HG03196 (cell line): Measurements from ENCODE around the gene RGP1.
A peak's percentile ranks its signal among the peaks of the same experiment; 100 is the strongest.

Source experiments
- ATAC-seq: cut with Tn5 transposase; IDR thresholded peaks from one replicate; pipeline ENCODE4 v1.9.1; 2021; ENCODE audit not compliant: unreplicated experiment

Gene RGP1

DNA sequence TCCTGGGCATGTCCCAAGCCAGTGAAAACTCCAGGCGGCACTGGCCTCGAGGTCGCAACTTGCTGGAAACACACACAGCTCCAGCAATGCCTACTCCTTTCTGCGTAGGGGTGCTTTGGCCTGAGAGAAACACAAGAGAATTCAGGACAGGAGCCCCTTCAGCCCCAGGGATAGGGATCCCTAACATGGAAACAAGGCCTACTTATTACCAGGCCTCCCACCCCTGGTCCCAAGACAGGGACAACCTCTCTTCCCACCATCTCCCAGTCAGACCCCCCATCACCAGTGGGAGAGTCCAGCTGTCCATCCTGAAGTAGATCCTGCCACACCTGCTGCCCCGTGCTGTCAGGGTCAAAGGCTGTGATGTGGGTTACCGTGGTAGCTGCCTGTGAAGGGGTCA, 8.8 kb upstream of the RGP1 start:
- no peak for ATAC-seq

DNA sequence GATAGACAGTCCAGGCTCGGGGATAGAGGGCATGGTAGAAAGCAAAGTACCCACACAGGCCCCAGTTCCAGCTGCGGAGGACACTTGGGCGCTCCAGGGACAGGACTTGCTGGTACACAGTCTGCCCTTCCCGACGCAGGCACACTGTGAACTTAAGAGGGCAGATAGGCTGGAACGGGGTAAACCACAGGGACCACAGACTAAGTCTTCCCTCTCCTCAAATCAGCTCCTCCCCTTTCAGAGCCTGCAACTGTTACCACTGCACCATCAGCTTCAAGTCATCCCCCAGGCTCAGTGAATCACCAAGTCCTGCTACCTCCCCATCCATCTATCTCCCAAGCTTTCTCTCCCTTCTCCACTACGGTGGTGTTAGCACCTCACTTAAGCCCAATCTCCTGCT, 7.3 kb upstream of the RGP1 start:
- no peak for ATAC-seq

DNA sequence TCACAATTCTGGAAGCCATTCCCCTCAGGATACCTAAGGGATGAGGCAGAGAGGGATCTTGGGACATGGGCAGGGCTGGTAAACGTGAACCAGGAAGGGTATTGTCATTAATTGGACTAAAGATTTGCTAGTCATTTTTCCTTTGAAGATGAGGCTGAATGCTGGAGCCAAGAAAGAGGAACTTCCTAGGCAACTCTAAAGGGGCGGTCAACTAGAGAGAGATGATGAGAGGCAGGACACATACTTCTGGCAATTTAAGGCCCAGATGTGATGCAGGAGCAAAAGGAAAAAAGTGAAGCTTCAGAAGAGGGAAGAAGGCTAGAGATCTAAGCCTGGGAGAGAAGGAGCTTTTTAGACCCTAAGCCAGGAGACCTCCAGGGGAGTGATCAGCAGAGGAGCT, 5.6 kb upstream of the RGP1 start:
- ATAC-seq = no peak

DNA sequence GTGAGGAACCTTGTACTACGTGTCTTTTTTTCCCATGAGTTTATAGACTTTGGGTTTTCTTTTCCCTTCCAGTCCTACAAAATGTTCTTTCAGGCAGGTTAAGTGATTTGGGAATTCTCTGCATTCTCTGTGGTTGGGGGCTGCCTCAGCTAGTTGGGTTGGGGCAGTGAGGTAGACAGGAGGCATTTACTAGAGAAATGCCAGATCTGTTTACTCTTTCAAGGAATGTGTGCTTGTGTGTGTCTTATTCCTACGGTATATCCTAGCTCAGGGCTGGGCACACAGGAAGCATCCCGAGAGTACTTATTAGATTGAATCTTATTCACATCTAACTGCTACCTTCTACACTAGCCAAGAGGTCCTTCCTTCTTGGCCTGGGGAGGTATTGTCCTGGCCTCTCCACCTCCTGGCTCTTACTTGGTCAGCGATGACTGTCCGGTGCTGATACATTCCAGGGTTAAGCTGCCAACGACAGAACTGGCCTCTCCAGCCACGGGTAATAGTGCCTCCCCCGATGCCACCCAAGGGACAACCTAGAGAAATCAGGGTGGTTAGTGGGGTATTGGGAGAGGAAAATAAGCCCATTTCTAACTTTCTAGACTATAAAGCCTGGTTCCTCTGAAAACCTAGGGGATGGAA, 5.1 kb upstream of the RGP1 start:
- no peak for ATAC-seq

DNA sequence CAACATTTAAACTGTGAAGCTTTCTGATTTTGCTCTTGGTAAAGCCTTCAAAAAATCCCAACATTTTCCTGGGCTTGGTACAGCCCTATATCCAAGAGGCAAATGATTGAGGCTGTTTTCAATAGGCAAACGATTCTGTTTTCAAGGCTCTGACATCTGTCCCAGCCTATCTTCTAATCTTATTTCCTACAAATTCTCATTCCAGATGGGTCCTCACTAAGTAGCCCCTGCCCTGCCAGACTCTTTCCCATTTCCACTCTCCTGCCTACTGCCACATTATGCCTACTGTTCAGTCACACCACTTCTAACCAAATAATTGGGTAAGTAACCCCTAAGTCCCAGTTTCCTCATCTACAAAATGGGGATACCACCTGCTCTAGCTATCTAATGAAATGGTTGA, 3.5 kb upstream of the RGP1 start:
- ATAC-seq = no peak

DNA sequence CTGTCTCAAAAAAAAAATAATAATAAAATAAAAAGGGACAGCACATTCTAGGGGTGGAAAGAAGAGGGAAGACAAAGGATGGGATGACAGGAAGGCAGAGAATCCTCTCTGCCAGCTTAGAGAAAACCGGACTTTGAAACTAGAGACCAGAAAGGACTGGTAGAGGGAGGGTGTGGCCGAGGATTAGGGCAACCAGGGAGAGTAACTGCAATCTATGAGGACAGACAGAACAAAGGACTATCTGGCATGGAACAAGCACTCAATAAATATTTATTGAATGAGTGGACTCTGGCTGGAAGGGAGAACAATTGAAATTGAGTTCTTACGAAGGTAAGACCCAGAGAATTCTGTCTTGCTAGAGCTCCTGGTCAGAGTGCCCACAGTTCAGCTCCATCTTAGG, 2.5 kb upstream of the RGP1 start:
- ATAC-seq = no peak

DNA sequence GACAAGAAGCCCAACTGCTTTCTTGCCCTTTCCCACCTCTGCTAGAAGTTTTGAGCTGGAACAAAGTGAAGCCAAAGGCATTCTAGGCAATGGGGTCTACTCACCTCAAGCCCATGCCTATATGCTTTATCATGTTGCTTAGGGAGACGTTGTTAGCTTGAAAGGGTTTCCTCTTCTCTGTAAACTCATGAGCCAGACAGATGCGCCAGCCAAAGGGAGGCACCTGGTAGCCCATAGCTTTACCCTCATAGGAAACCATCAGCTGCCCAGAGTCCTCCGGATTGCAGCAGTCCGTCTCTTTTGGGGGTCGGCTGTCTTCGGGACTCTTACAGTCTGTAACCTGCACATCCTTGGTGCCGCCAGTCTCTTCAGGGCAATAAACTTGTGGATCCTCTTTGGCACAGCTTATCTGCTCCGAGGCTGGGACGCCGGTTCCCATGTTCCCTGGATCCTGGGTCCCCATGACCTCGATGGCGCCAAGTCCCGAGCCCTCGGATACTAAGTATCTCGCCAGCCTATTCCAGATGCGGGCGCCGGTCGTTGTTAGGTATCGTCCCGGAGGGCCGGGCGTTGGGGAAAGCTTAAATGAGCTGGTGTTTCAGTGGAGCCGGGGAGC, 737 bp upstream of the RGP1 start:
- no peak for ATAC-seq

DNA sequence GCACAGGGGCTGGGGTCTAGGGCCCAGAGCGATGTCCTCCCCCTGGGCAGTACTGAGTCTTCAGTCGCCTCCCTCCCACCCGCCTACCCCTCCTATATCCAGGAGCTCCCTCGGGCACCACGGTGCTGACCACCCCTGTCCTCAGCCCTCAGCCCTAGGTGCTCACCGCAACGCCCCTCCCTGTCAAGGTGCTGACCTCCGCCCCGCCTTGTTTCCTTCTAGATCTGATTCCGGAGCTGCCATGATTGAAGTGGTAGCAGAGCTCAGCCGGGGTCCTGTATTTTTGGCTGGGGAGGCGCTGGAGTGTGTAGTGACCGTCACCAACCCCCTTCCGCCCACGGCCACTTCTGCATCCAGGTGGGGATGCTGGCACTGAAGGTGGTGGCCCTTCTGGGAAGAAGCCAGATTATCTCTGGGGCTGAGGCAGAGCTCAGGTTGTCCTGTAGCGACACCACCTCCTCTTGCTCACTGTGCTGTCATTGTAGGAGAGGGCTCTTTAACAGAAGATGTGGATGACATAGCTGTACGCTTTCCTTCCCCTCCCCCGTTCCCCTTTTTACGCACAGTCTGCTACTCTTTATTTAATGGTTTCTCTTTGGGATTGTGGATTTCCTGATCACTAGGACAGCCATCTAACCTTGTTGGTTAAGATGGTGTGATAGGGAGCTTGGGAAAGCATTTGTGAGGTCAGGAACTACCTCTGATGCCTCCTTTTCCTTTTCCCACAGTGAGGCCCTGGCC, 598 bp downstream of the RGP1 start:
- ATAC-seq = peak; percentile 25

DNA sequence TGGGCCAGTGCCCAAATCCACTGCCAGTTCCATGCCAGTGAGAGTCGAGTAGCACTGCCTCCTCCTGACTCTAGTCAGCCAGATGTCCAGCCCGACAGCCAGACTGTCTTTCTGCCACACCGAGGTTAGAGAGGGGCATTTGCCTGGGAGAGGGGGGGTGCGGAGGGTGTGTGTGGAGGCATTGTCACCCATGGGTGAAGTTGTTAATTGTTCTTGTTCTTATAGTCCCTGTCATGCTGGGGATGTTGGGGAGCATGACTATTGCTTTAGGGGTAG, 1.1 kb downstream of the RGP1 start:
- no peak for ATAC-seq

DNA sequence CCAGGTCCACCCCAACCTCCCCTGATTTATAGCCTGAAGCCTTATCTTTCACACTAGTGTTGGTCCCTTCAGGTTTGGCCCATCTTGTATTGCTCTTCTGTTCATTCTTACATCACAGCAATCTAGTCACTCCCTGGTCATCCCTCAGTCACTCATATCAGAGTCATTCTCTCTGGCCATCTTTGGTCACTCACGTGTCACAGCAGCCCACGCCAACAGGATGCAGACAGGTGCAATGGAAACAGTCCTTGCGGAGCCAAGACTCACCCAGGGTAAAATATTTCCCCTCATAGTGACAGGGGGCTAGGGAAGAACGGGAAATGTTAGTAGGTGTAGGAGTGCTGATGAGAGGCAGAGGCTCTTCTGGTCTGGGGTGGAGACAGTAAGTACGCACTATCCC, 4.4 kb downstream of the RGP1 start:
- no peak for ATAC-seq

DNA sequence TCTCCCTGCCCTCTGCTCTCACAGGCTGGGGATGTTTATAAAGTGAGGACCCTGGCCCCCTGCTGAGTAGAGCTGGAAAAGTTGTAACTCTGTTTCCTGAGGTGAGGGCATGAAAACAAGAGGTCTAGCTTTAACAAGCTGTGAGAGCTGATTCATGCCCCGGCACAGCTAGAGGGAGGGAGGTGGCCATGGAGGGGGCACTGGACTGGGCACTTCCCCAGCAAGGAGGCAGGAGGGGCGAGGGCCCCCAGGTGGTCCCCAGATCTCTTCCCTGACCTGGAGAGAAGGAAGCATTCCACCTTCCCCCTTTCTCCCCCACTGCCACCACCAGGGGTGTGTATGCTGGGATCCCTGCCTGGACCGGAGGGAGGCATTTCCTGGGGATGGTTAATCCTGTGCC, 5.2 kb downstream of the RGP1 start, which contains the start of gene MSMP:
Gene MSMP (minus strand): TSS at position 13 of the 400 bp plus-strand sequence. CDS start 147 bp downstream, outside the sequence.
- ATAC-seq = no peak

DNA sequence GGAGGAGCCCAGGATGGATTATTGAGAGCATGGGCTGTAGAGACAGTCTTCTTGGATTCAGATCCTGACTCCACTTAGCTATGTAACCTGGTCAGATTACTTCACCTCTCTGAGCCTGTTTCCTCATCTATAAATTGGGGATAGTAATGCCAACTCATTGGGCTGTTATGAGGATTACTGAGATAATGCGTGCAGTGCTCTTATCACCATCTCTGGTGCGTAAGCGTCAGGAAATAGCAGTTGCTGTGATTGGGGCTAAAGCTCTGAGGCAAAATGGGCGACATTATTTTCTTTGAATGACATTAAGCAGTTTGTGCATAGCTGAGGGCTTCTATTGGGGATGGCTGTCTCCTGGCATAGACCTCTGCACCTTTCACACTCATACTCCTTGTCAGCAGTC, 6.0 kb downstream of the RGP1 start:
- ATAC-seq = no peak

DNA sequence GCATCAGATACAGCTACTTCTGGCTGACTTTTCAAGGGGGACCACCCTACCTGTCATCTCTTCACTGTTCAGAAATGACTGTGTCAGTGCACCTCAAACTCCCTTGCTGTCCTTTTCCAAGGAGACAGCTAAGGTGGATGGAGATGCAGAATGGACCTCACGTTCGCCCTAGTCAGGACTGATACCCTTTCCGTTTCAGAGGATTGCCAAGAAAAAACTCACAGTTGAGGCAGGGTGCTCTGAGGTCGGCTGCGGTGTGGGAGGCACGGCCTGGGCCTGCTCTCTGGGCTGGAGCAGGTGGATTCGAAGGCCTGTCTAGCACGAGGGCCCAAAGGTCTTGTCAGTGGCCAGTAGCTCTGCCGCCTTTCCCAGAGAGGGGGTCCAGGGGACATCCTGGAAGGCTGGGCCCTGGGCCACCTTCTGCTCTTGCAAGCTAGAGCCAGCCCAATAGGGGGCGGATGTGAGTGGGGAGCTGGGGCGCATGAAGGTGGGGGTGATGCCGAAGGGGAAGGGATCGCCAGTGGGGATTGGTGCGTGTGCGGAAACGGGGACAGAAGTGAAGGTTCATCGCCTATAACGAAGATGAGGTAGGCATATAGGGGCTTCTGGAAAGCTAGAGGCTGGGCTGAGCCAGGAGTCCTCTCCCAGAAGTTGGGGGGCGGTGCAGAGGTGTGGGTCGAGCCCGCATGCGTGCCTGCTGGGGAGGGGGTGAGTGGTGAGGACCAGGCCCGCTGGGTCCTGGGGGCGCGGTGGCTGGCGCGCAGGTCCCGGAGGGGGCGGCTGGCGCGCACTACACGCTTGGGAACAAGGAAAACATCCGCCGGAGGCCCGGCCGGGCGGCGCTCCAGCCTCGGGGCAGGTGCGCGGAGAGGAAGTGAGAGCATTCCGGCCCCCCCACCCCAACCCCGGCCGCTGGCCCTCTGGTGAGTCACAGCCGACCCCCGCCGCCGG, 7.5 kb downstream of the RGP1 start:
- peak; percentile 54 for ATAC-seq

DNA sequence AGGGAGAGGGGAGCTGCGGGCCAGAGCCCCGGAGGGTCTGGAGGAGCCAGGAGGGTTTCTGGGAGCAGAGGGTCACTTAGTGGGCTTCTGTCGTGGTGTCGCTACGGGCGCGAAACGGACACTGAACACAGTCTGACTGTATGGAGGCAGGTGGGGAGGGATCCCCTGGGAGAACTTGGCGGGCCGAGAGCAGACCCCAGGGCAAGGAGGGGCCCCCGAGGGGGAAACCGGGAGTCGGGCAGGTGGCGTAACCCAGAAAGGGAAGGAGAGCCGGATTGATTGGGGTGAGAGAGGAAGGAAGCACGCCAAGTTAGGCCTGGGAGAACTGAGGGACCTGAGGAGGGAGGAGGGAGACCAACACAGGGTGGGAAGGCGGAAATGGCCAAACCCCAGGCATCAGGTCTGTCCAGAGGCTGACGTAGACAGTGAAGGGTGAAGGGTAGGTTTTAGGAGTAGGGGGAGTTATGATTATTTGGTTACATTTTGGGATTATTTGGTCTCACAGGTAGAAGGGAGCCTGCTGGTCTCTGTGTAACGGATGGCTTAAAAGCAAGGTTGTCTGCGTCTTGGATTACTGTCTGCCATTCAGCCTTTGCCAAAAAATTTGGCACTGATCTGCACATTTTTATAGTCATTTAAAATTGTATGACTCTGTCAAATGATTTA, 8.3 kb downstream of the RGP1 start:
- peak; percentile 39 for ATAC-seq

DNA sequence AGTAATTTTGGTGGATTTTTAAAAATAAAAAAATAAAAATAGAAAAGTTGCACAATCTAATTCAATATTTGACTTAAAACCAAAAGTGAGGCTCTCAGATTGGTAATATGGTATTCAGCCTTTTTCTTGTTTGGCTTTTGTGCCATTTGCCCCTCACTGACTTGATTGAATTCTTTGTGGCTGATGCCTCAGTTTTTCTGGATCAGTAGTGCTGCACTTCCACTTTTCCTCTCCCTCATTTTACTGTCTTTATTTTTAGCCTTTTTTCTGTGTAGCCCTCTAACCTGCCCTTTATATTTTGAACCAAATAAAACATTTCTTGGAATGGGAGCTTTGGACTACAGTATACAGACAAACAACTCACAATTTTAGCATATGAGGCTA, 8.8 kb downstream of the RGP1 start:
- no peak for ATAC-seq

DNA sequence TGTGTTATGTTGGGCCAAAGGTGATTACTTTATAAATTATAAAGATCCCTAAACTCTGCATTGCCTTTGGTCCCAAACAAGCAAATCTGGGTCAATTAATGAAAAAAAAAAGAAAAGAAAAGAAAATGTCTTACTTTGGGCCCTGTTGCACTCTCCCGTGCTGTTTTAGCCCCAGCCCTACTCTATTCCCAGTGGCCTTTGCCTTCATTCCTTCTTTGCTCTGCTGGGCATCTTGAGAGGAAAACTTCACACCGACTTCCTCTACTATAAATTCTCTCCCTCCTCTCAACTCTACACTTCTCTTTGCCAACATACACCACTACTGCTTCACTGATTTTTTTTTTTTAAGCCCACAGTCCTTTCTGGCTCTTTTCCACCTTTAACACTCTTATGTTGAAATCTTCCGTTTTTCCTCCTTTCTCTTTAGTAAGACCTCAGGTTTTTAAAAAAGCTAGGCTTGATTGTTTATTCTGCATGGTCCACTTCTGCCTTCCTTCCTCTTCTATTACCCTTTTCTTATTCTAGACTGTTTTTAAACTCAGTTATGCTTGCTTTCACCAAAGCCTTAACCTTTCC, 9.5 kb downstream of the RGP1 start:
- ATAC-seq = no peak

DNA sequence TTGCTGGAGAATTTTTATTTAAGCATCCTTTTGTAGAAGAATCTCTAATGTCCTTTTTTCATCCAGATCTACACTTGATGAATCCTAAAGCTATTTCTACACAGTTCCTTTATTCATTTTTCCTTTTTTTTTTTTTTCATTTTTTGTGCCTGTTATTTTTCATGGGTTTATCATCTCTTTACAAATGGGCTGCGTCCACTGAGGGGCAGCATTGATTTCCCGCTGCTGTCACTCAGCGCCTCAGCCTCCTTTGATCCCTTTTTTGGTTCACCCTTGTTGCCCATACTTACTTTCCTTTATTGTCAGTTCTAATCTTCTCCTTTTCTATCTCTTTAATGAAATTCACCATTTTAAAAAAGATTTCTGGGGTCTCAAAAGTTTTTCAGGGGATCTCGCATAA, 10.7 kb downstream of the RGP1 start:
- ATAC-seq = no peak

DNA sequence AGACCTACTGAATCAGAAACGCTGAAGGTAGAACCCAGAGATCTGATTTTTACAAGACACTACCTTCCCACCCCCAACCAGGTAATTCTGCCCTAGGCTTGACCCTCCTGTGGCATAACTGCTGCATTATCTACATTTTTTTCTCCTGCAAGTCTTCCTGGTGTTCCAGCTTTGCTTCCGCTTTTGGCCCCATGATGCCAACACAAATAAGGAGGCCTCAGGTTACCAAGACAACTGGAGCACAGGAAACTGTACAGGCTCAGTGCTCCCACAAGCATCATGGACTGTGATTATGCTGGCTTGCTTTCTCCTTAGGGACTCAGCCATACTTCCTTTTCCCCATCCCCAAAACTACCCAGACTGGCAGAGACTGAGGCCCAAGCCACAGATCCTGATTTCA, 11.6 kb downstream of the RGP1 start:
- ATAC-seq = no peak

DNA sequence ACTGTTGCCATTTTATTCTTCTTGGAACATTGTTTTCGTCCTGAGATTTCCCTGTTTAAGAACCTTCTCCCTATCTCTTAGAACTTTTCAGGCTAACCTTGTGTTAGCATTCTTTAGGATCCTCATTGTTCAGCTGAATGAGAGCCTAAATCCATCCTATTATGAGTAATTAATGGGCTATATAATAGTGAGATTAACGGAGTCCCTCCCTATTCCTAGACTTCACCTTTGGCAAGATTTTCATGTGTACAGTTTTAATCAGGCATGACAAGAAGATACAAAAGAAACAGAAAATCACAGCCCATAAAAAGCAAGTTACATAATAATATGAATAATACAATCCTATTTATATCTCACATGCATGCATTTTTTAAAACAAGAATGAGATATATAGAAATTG, 14.1 kb downstream of the RGP1 start:
- ATAC-seq = no peak

DNA sequence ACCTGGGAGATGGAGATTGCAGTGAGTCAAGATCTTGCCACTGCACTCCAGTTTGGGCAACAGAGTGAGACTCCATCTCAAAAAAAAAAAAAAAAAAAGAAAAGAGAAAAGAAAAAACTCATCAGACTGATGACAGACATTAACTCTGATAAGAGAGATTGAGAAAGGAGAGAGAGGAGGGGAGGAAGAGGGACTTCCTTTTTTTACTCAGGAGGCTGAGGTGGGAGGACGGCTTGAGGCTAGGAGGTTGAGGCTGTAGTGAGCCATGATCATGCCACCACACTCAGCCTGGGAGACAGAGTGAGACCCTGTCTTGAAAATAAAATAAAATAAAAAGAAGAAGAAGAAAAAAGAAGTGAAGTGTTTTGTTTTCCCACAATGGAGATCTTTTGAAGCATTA, 14.7 kb downstream of the RGP1 start:
- ATAC-seq = no peak

DNA sequence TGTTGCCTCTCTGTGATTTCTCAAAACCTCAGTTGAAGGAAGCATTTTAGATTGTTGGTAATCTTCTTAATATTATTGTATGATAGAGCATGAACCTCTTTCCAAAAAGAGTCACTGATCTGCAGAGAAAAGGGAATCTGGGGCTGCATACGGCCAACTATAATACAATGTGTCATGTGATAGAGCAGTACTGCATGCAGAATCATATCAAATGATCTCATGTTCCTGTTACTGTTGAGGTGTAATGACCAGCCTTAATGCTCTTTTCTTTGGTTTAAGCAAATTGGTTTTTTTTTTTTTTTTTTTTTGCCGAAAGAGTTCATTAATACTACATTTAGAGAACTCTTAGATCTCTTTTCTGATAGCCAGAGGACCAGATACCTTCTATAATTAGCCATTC, 17.9 kb downstream of the RGP1 start:
- no peak for ATAC-seq
